Chondrocyte (in vitro differentiated cells): Measurements from ENCODE around the gene PRKAG2. TPM values are rescaled to one million over a fixed set of nuclear protein-coding genes. Genes with fewer than 3 reads are reported as not detected.

ENCODE experiments used
- DNase-seq: peaks from one replicate; pipeline ENCODE4 v3.0.0; 2021; ENCODE audit warnings: mixed read lengths, low spot score
- H3K27ac Mint-ChIP-seq: one replicate; pipeline ENCODE4 v1.8.0; 2021; ENCODE audit warnings: mild to moderate bottlenecking, moderate library complexity, mixed read lengths; ENCODE audit not compliant: unreplicated experiment
- H3K27me3 Mint-ChIP-seq: 2 replicates; pipeline ENCODE4 v1.8.0; 2021; ENCODE audit warnings: low read depth, mixed read lengths
- H3K36me3 Mint-ChIP-seq: 2 replicates; pipeline ENCODE4 v1.8.0; 2021; ENCODE audit warnings: low read depth, mixed read lengths
- H3K4me1 Mint-ChIP-seq: 2 replicates; pipeline ENCODE4 v1.8.0; 2021; ENCODE audit warnings: low read depth, mild to moderate bottlenecking, mixed read lengths
- H3K4me3 Mint-ChIP-seq: one replicate; pipeline ENCODE4 v1.8.0; 2021; ENCODE audit warnings: mild to moderate bottlenecking, moderate library complexity, mixed read lengths; ENCODE audit not compliant: unreplicated experiment
- H3K9me3 Mint-ChIP-seq: 2 replicates; pipeline ENCODE4 v1.8.0; 2021; ENCODE audit warnings: low read depth, mixed read lengths
- CTCF ChIP-seq: fragments of 200-600 bp; sonication (generic); IDR thresholded peaks from 2 replicates; pipeline ENCODE4 v1.5.0; 2021; ENCODE audit warnings: antibody characterized with exemption, mild to moderate bottlenecking, moderate library complexity
- total RNA-seq: library from RNA; stranded (reverse); gene quantifications from 3 replicates; pipeline ENCODE4 v1.2.1, GENCODE V29; 2021

PRKAG2 gene
- total RNA-seq, 1 donor from 2014 or later, result 35.4 TPM

- Mint-ChIP-seq H3K36me3 (no peaks in the 10 kb centered on the region), H3K27ac (peak overlapping the region; percentile 95), H3K4me1 (peaks cover 56% of the 10 kb centered on the region), H3K4me3 (peak overlapping the region; percentile 96), H3K9me3 (peaks cover 11% of the 10 kb centered on the region), H3K27me3 (no peaks in the 10 kb centered on the region)
- no peak for TF ChIP-seq CTCF
- no peak for DNase-seq
These were observed 359.3 kb downstream of the PRKAG2 start for GRCh38 chr7:151517601-151518104.

DNA sequence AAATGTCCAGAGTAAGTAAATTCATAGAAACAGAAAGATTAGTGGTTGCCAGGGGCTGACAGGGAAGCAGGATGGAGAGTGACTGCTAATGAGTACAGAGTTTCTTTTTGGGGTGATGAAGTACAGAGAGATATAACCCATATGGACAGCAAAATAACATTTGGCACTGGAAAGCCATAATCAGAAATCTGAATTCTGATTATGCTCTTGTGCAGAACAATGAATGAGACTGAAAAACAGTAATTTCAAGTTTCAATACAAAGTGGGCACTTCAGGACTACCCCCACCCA, 361.7 kb downstream of the PRKAG2 start:
- Mint-ChIP-seq H3K4me3 (no peak overlapping the region), H3K27ac (peak overlapping the region; percentile 3), H3K27me3 (no peaks in the 10 kb centered on the region), H3K36me3 (no peaks in the 10 kb centered on the region), H3K9me3 (peaks cover 11% of the 10 kb centered on the region), H3K4me1 (peaks cover 69% of the 10 kb centered on the region)
- no peak for TF ChIP-seq CTCF
- DNase-seq, result no peak

GRCh38 chr7:151514461-151515275, 362.2 kb downstream of the PRKAG2 start:
- H3K4me1 Mint-ChIP-seq, result peaks cover 72% of the 10 kb centered on the region
- peak overlapping the region; percentile 79 for H3K27ac Mint-ChIP-seq

DNA sequence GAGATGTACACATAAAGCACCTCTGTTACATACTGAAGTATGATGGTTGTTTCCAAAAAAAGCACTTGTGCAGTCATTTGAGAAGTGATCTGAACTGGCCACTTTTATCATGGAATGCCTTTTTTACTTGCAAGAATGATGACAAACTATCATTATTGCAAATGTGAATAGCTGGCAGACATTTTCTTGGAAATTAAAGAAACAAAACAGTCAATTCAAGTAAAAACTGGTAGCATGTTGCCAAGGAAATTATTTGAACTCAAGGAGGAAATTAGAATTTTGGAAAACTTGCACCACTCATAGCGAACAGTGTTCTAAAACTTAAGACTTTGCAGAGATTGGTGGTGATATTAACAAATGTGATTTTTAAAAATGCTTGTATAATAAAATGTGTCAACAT, 363.8 kb downstream of the PRKAG2 start:
- no peak overlapping the region for H3K27ac Mint-ChIP-seq

More at GRCh38 chr7:151514461-151515275, 362.2 kb downstream of the PRKAG2 start:
- H3K4me3 Mint-ChIP-seq, result no peak overlapping the region
- H3K9me3 Mint-ChIP-seq, result peaks cover 11% of the 10 kb centered on the region
- no peaks in the 10 kb centered on the region for H3K36me3 Mint-ChIP-seq
- H3K27me3 Mint-ChIP-seq, result no peaks in the 10 kb centered on the region
- DNase-seq, result no peak
- TF ChIP-seq CTCF, result no peak

DNA sequence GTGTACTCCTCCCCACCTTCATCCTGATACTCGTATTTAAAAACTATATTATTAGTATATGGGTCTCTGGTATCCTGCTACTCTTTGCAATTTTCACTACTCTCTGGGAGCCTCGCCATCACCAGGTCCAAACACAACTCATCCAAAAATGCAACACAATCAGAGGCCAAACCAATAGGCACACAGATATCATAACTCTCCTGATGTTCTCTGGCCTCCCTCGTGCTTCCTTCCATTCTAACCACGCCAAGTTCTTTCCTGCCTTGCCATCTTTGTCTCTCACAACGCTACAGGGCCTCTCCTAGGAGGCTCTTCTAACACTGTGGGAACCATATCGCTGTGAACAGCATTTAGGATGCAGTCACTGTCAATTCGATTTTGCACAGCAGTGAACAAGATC, 364.6 kb downstream of the PRKAG2 start:
- no peak overlapping the region for H3K4me3 Mint-ChIP-seq
- H3K27me3 Mint-ChIP-seq, result no peaks in the 10 kb centered on the region
- no peaks in the 10 kb centered on the region for H3K36me3 Mint-ChIP-seq
- H3K27ac Mint-ChIP-seq, result no peak overlapping the region
- TF ChIP-seq CTCF, result no peak
- peaks cover 82% of the 10 kb centered on the region for H3K4me1 Mint-ChIP-seq
- H3K9me3 Mint-ChIP-seq, result peaks cover 11% of the 10 kb centered on the region
- no peak for DNase-seq

More for the DNA sequence above, 363.8 kb downstream of the PRKAG2 start:
- Mint-ChIP-seq H3K27me3 (no peaks in the 10 kb centered on the region), H3K4me3 (no peak overlapping the region), H3K36me3 (no peaks in the 10 kb centered on the region), H3K9me3 (peaks cover 11% of the 10 kb centered on the region), H3K4me1 (peaks cover 84% of the 10 kb centered on the region)
- no peak for DNase-seq
- TF ChIP-seq CTCF, result no peak
